EL (cell line): ENCODE results near the gene NECAP2.
"Not testable (repeated sequence)": the region's sequence is repeated elsewhere in the genome, so short reads cannot be mapped to it uniquely, and the experiment has no call there.

Source experiments
- DNase-seq: peaks from one replicate; pipeline ENCODE4 v3.0.0-alpha.2; 2016

Gene NECAP2

DNA sequence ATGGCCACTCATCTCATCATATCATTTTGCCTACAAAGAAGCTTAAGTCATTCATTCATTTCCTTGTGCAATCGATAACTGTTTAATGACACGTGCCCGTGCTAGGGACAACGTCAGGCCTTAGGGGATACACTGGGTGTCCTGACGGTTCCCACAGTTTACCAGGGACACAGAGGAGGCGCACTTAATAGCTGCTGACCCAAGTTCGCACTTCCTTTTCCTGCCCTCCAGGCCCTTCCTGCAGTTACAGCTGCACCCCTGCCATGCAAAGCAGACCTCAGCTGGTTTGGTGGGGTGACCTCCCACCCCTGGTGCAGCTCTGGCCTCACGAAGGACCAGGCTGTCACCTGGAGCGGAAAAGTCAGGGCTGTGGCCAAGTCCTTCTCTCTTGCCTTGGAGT, 7.5 kb upstream of the NECAP2 start:
- DNase-seq, result no peak

DNA sequence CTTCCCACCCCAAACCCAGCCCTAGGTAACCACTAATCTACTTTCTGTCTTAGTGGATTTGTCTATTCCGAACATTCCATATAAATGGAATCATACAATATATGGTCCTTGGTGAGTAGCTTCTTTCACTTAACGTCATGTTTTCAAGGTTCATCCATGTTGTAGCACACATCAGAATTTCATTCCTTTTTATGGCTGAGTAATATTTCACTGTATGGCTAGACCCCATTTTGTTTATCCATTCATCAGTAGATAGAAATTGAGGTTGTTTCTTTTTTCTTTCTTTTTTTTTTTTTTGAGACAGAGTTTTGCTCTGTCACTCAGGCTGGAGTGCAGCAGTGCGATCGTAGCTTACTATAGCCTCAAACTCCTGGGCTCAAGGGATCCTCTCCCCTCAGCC, 6.5 kb upstream of the NECAP2 start:
- DNase-seq, result no peak

DNA sequence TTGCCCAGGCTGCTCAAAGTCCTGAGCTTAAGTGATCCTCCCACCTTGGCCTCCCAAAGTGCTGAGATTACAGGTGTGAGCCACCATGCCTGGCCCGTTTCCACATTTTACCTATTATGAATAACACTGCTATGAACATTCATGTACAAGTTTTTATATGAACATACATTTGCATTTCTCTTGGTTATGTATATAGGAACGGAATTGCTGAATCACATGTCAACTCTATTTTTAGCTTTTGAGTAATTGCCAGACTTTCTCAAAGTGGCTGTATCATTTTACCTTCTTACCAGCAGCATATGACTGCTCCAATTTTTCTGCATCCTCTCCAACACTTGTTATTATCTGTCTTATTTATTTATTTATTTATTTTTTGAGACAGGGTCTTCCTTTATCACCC, 6.0 kb upstream of the NECAP2 start:
- DNase-seq, result no peak

DNA sequence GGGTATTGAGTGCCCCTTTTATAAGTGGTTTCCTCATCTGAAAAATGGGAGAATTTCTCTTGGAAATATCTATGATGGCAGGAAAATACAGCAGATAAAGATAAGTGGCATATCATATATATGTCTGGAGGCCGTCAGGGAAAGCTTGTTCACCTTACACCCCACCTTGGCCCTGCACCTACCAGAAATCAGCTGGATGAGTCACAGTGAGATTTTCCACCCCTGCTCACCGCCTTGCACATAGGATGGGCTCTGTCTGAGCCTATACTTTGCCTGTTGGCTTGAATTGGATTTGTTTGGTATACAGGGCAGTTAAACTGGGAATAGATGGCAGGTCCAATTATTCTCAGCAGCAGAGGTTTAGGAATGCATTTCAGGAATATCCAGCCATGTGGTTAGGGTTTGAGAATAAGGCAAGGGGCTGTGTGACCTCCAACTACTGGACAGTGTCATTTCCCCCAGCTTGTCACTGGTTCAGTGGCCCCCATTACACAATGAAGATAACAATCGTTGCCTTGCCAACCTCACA, 3.5 kb upstream of the NECAP2 start, which contains the start of gene SPATA21:
Gene SPATA21 (minus strand): TSS at position 479 of the 529 bp plus-strand sequence. CDS start 6,053 bp downstream, outside the sequence.
- no peak for DNase-seq

DNA sequence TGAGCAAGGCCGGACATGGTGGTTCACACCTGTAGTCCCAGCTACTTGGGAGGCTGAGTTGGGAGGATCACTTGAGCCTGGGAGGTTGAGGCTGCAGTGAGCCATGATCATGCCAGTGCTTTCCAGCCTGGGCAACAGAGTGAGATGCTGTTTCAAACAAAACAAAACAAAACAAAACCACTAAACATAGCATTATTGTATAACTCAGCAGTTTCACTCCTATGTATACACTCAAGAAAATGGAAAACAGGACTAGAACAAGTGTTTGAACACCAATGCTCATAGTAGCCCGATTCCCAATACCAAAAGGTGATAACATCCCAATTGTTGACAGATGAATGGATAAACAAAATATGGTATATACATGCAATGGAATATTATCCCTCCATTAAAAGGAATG, 2.0 kb upstream of the NECAP2 start:
- no peak for DNase-seq

DNA sequence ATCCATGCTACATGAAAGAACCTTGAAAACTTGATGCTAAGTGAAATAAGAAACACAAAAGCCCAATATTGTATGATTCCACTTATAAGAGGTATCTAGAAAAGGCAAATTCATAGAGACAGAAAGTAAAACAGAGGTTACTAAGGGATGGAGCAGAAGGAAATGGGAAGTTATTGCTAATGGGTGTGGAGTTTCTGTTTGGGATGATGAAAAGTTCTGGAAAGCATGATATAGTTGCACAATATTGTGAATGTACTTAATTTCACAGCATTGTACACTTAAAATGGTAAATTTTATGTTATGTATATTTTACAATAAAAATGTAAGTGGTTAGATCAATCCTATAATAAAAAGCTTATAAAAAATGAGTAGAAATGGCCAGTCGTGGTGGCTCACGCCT, 1.6 kb upstream of the NECAP2 start:
- DNase-seq, result no peak

DNA sequence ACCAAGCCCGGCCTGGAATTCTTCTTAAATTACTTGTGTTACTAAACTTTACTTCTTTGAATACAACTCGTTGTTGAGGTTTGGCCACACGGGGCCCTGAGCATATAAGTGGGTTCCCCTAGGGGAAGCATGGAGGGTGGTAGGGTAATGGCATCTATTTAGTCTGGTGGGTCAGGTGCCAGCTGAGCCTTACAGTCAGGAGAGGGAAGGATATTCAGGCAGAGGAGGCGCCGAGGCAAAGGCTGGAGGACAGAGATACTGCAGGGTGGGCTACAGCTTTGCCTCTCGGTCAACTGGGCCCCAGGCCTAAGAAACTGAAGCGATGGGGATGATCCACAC, 424 bp upstream of the NECAP2 start:
- DNase-seq, result no peak

DNA sequence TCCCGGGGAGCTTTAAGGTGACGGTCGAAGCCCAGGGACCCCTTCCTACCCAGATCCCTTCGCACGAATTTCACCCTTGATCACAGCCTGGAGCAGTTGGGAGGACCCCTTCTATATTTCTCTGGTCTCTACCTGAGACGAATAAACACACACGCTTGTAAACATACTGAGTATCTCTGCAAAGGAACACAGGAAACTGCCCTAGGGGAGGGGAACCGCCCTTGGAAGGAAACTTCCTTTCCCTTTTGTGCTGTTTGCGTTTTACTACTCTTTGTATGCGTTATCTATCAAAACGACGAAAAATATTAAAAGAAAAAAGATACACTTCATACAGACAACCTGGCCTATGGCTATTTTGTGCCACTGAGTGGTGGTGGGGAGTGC, 750 bp downstream of the NECAP2 start:
- peak; percentile 27 for DNase-seq

DNA sequence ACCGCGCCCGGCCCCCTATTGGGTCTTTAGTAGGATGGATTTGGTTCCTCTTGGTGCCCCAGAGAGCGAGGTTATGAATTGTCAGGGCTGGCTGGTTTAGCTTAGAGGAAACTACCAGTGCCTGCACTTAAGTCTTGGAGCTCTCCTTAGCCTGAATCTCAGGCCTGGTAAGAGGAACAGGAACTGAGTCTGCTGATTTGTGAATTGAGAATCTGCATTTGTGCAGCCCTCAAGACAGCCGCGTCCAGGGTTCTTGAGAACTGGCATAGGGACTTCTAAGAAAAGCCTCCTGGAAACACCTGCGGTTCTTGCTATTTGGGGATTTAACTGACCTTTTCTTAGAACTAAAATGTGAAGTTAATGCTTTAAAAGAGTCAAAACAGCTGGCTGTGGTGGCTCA, 1.7 kb downstream of the NECAP2 start:
- DNase-seq, result no peak

DNA sequence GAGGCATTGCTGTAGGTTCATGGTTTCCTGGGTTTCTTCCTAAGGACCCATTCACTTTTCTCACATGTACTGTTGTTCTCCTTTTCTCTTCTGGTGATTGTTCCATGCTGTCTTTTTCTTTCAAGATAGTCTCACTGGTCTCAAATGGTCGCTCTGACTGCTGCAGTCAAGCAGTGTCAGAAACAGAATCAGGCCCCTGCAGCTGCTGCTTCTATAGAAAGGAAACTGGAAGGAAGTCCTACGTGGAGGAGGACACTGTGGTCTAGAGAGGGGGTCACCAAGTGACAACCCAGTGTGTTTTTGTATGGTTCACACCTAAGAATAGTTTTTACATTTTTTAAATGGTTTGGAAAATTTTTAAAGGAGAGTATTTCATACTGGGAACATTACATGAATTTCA, 2.4 kb downstream of the NECAP2 start:
- DNase-seq, result no peak

DNA sequence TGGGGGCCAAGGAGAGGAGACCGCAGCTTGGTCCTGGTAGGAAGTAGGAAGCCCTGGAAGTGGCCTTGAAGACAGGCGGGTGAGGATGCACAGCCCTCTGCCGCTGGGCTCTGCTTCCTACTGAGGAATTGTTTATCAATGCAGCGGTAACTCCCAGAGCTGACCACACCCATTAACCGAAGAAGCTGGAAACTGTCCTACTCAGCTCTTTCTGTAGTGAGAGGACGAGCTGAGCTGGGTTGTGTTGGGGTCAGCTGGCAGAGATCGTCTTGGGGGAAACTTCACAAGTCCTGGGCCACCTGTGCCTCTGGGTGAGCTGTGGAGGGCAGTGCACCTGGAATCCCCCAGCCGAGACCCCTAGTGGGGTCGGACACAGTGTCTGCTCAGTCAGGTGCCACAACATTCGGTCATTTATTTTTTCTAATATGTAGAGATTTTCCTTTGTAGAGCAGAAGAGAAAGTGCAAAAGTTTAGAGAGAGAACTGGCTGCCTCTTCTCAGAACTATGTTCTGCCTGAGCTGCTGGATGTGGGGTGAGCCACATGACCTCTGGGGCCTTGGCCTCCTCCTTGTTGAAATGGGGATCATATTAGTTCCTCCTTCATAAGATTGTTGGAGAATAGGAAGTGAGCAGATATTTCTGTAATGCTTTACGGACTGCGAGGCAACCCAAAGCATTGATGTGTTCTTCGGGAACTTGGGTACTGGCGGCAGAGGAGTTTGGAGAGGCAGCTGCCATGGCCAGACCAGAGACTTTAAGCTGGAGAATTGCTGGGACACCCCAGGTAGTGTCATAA, 3.6 kb downstream of the NECAP2 start:
- DNase-seq, result no peak

DNA sequence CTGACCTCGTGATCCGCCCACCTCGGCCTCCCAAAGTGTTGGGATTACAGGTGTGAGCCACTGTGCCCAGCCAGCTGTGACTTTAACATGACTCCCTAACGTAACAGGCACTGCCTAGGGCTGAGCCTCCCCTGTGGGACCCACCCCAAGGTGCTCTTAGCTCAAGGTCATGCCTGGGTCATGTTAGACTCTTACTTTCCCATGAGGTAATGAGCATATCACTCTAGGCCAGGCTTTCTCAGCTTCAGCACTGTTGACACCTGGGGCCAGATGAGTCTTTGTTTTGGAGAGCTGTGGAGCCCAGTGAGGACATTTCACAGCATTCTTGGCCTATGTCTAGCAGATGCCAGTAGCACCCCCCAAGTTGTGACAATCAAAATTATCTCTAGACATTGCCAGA, 4.5 kb downstream of the NECAP2 start:
- no peak for DNase-seq

DNA sequence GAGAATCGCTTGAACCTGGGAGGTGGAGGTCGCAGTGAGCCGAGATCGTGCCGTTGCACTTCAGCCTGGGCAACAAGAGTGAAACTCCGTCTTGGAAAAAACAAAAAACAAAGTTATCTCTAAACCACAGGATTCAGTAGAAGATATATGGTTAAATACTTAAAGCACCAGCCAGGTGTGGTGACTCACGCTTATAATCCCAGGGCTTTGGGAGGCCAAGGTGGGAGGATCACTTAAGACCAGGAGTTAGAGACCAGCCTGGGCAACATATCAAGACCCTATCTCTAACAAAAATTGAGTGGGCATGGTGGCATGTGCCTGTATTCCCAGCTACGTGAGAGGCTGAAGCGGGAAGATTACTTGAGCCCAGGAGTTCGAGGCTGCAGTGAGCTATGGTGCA, 5.6 kb downstream of the NECAP2 start:
- DNase-seq, result no peak

DNA sequence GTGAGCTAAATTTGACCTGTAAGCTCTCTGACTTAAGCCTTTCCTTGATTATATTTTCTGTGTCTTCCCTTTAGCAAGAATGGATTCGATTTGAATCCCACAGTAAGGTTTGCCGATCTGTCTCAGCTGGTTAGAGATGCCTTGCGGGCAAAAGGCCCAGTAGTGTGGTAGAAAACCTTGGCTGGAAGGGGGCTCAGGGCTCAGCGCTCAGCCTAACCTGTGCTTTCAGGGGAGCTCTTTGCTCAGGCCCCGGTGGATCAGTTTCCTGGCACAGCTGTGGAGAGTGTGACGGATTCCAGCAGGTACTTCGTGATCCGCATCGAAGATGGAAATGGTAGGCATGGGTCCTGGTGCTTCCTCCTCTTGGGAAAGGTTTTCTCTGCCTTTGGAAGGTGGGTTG, 7.1 kb downstream of the NECAP2 start:
- DNase-seq, result no peak

DNA sequence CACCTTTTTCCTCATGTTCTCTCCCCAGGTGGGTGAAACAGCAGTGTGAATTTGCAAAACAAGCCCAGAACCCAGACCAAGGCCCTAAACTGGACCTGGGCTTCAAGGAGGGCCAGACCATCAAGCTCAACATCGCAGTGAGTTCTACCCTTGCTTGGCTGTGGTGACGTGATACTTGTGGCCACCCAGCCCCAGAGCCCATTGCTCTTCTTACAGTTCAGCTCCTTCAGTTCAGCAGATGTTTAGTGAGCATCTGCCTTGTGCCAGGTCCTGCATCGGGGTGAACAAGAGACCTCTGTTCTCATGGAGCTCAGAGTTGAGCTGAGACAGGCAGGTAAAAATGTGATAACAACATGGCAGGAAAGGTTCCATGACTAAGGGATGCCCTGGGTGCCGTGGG, 8.5 kb downstream of the NECAP2 start:
- DNase-seq, result no peak

DNA sequence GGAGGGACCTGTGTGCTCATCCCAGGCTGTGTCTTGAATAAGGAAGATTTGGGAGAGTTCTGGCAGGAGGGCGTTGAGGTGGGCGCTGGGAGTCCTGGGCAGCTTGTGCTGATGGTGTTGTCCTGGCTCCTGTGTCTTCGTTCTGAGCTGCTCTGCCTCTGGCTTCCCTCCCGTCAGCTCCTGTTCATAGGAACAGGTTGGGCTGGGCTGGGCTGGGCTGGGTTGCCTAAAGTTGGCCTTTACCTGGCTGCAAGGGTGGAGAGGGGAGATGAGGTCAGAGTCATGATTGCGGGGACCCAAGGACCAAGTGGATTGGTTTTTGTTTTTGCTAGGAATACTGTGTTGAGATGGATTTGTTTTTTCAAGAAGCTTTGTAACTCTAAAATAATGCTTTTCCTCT, 9.1 kb downstream of the NECAP2 start:
- DNase-seq, result no peak

DNA sequence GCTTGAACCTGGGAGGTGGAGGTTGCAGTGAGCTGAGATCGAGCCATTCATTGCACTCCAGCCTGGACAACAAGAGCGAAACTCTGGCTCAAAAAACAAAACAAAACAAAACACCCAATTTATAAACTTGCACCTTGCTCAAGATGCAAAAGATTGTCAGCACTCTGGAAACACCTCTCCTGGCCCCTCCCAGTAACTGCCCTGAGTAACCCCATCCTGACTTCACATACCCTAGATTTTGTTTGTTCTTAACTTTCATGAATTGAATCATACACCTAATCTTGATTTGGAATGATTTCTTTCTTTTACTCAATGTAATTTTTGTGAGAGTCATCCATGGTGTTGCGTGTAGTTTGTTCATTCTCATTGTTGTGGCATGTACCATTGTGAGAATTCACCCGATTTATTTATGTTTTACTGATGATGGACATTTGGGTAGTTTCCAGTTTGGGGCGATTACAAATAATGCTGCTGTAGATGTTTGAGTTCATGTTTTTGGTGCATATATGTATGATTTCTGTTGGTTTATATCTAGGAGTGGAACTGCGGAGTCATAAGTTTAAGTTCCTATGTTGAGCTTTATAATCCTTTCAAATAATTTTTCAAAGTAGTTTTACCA, 10.4 kb downstream of the NECAP2 start:
- no peak for DNase-seq

DNA sequence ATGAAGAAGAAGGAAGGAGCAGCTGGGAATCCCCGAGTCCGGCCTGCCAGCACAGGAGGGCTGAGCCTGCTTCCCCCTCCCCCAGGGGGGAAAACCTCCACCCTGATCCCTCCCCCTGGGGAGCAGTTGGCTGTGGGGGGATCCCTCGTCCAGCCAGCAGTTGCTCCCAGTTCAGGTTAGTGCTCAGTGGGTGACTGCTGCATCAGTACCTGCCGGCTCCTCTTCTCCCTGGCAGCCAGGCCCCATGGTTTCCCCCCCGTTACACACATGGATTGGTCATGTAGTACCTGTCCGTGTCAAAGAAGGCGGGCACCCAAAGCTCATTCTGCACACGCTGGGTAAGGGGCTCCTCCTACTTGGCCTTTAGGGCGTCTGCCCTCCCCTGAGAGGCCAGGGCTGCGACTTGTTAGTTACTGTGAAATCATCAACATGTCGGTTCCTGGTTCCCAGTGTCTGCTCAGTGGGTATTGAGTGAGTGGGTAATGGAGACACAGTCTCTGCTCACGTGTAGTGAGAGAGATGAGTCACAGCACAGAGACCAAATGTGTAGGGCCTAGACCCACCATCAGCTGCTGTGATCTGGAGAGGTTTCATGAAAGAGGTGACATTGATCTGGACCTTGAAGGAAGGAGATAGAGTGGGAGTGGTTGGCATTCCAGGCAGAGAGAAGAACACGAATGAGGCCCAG, 11.5 kb downstream of the NECAP2 start:
- DNase-seq, result no peak

DNA sequence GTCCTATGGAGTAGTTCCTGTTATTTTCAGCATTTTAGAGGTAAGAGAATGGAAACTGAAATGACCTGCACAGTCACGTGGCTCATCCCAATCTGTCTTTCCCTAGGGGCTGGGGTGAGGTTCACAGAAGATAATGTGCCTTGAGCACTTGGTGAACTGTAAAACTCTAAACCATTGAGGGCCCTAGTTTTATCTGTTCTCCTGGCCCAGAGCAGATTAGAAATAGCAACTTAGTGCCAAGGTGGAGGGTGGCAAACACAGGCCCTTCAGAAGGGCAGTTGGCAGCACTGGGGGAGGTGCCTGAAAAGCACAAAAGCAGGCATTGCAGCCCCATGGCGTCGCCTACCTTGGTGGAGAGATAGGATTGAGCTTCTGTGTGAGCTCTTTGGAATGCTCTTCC, 14.4 kb downstream of the NECAP2 start:
- not testable (repeated sequence) for DNase-seq

DNA sequence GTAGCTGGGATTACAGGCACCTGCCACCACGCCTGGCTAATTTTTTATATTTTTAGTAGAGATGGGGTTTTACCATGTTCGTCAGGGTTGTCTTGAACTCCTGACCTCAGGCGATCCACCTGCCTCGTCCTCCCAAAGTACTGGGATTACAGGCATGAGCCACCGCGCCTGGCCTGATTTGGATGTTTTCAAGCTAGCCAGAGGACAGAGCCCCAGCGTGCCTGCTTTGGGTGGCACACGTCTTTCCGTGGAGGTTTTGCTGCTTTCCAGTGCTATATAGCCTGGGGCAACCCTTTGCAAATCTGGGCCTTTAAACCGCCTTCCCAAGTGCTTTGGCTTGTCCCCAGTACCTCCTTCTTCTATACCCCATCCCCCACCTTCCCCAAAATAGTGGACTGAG, 15.6 kb downstream of the NECAP2 start:
- DNase-seq, result not testable (repeated sequence)

DNA sequence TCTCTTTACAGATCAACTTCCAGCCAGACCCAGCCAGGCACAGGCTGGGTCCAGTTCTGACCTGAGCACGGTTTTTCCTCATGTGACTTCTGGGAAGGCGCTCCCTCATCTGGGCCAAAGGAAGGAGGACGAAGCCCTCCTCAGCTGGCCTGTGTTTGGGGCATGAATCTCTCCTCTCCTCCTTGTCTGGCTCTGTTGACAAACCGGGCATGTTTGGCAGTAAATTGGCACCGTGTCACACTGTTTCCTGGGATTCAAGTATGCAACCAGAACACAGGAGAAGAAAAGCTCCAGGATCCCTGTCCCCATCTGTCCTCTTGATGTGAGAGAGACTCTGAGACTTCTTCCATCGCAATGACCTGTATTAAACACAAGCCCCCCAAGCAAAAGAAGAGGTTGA, 18.3 kb downstream of the NECAP2 start:
- DNase-seq, result no peak

DNA sequence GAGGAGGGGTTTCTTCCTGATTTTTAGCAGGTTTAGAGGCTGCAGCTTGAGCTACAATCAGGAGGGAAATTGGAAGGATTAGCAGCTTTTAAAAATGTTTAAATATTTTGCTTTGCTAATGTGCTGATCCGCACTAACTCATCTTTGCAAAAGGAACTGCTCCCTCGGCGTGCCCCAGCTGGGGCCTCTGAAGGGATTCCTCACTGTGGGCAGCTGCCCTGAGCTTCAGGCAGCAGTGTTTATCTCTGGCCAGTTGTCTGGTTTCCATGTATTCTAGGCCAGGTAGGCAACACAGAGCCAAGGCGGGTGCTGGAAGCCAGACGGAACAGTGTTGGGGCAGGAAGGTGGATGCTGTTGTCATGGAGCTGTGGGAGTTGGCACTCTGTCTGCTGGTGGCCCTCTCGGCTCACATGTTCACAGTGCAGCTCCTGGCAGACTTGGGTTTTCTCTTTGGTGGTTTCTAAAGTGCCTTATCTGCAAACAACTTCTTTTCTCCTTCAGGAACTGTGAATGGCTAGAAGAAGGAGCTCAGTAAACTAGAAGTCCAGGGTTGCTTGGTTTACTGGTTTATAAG, 18.9 kb downstream of the NECAP2 start:
- no peak for DNase-seq

DNA sequence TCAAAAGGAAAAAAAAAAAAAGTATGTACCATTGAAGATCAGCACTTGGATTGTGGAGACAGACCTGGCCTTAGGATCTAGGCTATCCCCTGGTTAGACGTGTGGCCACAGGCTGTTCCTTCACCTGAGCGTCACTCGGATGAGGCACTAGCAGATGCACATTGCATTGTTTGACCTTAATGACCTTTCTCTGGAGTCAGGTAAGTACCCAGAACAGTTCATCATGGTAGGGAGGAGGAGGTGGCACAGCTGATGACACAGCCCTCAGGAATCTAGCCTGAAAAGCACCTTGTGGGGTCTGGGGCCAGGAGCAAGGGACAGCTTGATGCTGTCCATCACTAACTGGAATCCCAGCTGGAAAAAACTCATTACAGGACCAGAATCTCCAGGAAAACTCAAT, 21.2 kb downstream of the NECAP2 start:
- no peak for DNase-seq
